H9 (cell line): Measurements from ENCODE around the gene NPHP4. TPM values are rescaled to one million over a fixed set of nuclear protein-coding genes. Genes with fewer than 3 reads are reported as not detected.

Source experiments
- DNase-seq: peaks from one replicate; pipeline ENCODE4 v3.0.0-alpha.2; 2017
- H2AFZ ChIP-seq: one replicate; pipeline ENCODE4 v1.6.1; 2013; ENCODE audit warnings: mild to moderate bottlenecking, low read length, control low read depth, moderate library complexity
- H2AK5ac ChIP-seq: 2 replicates; pipeline ENCODE4 v1.6.1; 2013; ENCODE audit warnings: low read length, control low read depth, mixed read lengths; ENCODE audit not compliant: insufficient read length
- H2BK120ac ChIP-seq: one replicate; pipeline ENCODE4 v1.6.1; 2013; ENCODE audit warnings: low read depth, mild to moderate bottlenecking, low read length, control low read depth, inconsistent platforms; ENCODE audit not compliant: poor library complexity, severe bottlenecking
- H2BK12ac ChIP-seq: 2 replicates; pipeline ENCODE4 v1.6.1; 2013; ENCODE audit warnings: low read length, control low read depth, mixed read lengths, low read depth; ENCODE audit not compliant: insufficient read length
- H2BK15ac ChIP-seq: 2 replicates; pipeline ENCODE4 v1.6.1; 2013; ENCODE audit warnings: low read depth, low read length, control low read depth
- H2BK20ac ChIP-seq: one replicate; pipeline ENCODE4 v1.6.1; 2013; ENCODE audit warnings: low read depth, mild to moderate bottlenecking, low read length, control low read depth, inconsistent platforms; ENCODE audit not compliant: poor library complexity, severe bottlenecking
- H2BK5ac ChIP-seq: 2 replicates; pipeline ENCODE4 v1.6.1; 2013; ENCODE audit warnings: low read length, control low read depth, mixed read lengths; ENCODE audit not compliant: insufficient read length
- H3K14ac ChIP-seq: 2 replicates; pipeline ENCODE4 v1.6.1; 2013; ENCODE audit warnings: low read length, control low read depth; ENCODE audit not compliant: insufficient read depth
- H3K18ac ChIP-seq: 2 replicates; pipeline ENCODE4 v1.6.1; 2013; ENCODE audit warnings: low read depth, mild to moderate bottlenecking, mixed read lengths, low read length, control low read depth; ENCODE audit not compliant: insufficient read length
- H3K23ac ChIP-seq: 2 replicates; pipeline ENCODE4 v1.6.1; 2013; ENCODE audit warnings: low read length, control low read depth, mixed read lengths, low read depth; ENCODE audit not compliant: insufficient read length
- H3K23me2 ChIP-seq: 2 replicates; pipeline ENCODE4 v1.6.1; 2013; ENCODE audit warnings: low read depth, mild to moderate bottlenecking, mixed read lengths, low read length, control low read depth; ENCODE audit not compliant: insufficient read length, poor library complexity, severe bottlenecking
- H3K27ac ChIP-seq: 2 replicates; pipeline ENCODE4 v1.5.1; 2013; ENCODE audit warnings: low read length, control low read depth, mixed read lengths, low read depth; ENCODE audit not compliant: insufficient read length
- H3K27me3 ChIP-seq: 2 replicates; pipeline ENCODE4 v1.6.1; 2013; ENCODE audit warnings: low read length, control low read depth, inconsistent platforms; ENCODE audit not compliant: insufficient read depth
- H3K4ac ChIP-seq: 2 replicates; pipeline ENCODE4 v1.6.1; 2013; ENCODE audit warnings: low read depth, mild to moderate bottlenecking, control low read depth, inconsistent platforms, low read length, moderate library complexity
- H3K4me1 ChIP-seq: 2 replicates; pipeline ENCODE4 v1.6.1; 2013; ENCODE audit warnings: low read length, control low read depth, inconsistent platforms; ENCODE audit not compliant: insufficient read depth
- H3K4me2 ChIP-seq: 2 replicates; pipeline ENCODE4 v1.6.1; 2013; ENCODE audit warnings: low read length, control low read depth, mixed read lengths; ENCODE audit not compliant: insufficient read length, insufficient read depth
- H3K56ac ChIP-seq: 2 replicates; pipeline ENCODE4 v1.6.1; 2013; ENCODE audit warnings: low read depth, mild to moderate bottlenecking, mixed read lengths, low read length, control low read depth; ENCODE audit not compliant: insufficient read length
- H3K79me1 ChIP-seq: 2 replicates; pipeline ENCODE4 v1.6.1; 2013; ENCODE audit warnings: low read depth, mild to moderate bottlenecking, moderate library complexity, low read length, control low read depth, inconsistent platforms; ENCODE audit not compliant: insufficient read depth, poor library complexity, severe bottlenecking
- H3K79me2 ChIP-seq: 2 replicates; pipeline ENCODE4 v1.6.1; 2013; ENCODE audit warnings: low read length, control low read depth, inconsistent platforms; ENCODE audit not compliant: insufficient read depth
- H3K9ac ChIP-seq: 2 replicates; pipeline ENCODE4 v1.6.1; 2013; ENCODE audit warnings: low read length, control low read depth, mixed read lengths; ENCODE audit not compliant: insufficient read length; ENCODE audit errors: extremely low read depth
- H3K9me3 ChIP-seq: one replicate; pipeline ENCODE4 v1.6.1; 2013; ENCODE audit warnings: low read depth, low read length, inconsistent platforms; ENCODE audit not compliant: control insufficient read depth
- H3T11ph ChIP-seq: one replicate; pipeline ENCODE4 v1.6.1; 2013; ENCODE audit warnings: mild to moderate bottlenecking, low read length, control low read depth, inconsistent platforms
- H4K20me1 ChIP-seq: one replicate; pipeline ENCODE4 v1.6.1; 2013; ENCODE audit not compliant: control insufficient read depth, insufficient read length, insufficient read depth
- H4K5ac ChIP-seq: 2 replicates; pipeline ENCODE4 v1.6.1; 2013; ENCODE audit warnings: low read depth, mild to moderate bottlenecking, mixed read lengths, low read length, control low read depth; ENCODE audit not compliant: insufficient read length
- H4K8ac ChIP-seq: replicated peaks from 2 replicates; pipeline ENCODE4 v1.6.1; 2013; ENCODE audit warnings: low read length, control low read depth, mixed read lengths, low read depth; ENCODE audit not compliant: insufficient read length
- H4K91ac ChIP-seq: 2 replicates; pipeline ENCODE4 v1.6.1; 2013; ENCODE audit warnings: low read depth, mild to moderate bottlenecking, moderate library complexity, mixed read lengths, low read length, control low read depth; ENCODE audit not compliant: insufficient read length
- H3K27ac Mint-ChIP-seq, 3 experiments: 2 replicates in 2 of 3; 3 replicates in 1 of 3; pipeline ENCODE4 v1.8.0; 2020 to 2021; ENCODE audit warnings: mixed read lengths in 3 of 3, mild to moderate bottlenecking in 1 of 3, moderate library complexity in 1 of 3
- H3K27me3 Mint-ChIP-seq: 2 replicates; pipeline ENCODE4 v1.8.0; 2021; ENCODE audit warnings: low read depth, mild to moderate bottlenecking, moderate library complexity, mixed read lengths
- H3K36me3 Mint-ChIP-seq, 3 experiments: 2 replicates in 2 of 3; 3 replicates in 1 of 3; pipeline ENCODE4 v1.8.0; 2020 to 2021; ENCODE audit warnings: low read depth in 3 of 3, mixed read lengths in 3 of 3; ENCODE audit not compliant: insufficient read depth in 1 of 3
- H3K4me1 Mint-ChIP-seq, 2 experiments: 2 replicates each; pipeline ENCODE4 v1.8.0; 2020; ENCODE audit warnings: mixed read lengths in 2 of 2
- H3K4me3 Mint-ChIP-seq, 2 experiments: 2 replicates in 1 of 2; 3 replicates in 1 of 2; pipeline ENCODE4 v1.8.0; 2020 to 2021; ENCODE audit warnings: mild to moderate bottlenecking in 2 of 2, mixed read lengths in 2 of 2, moderate library complexity in 1 of 2
- H3K9me3 Mint-ChIP-seq, 2 experiments: 2 replicates in 1 of 2; 3 replicates in 1 of 2; pipeline ENCODE4 v1.8.0; 2020; ENCODE audit warnings: mild to moderate bottlenecking in 2 of 2, mixed read lengths in 2 of 2, moderate library complexity in 1 of 2
- CTCF ChIP-seq: fragments of 200-600 bp; sonication (generic); conservative IDR thresholded peaks from 3 replicates; pipeline ENCODE4 v1.8.0; 2021; ENCODE audit warnings: antibody characterized with exemption, mild to moderate bottlenecking
- WGBS: extraction: QIAGEN DNeasy Blood & Tissue Kit; methylation state at CpG from one replicate; pipeline ENCODE4 v1.1.7; 2013; ENCODE audit warnings: missing lambda C conversion rate, low lambda C conversion rate, mixed read lengths; ENCODE audit not compliant: insufficient read length; ENCODE audit errors: extremely low coverage; 5-methylcytosine and 5-hydroxymethylcytosine counted together
- total RNA-seq: library from RNA; stranded (reverse); gene quantifications from 2 replicates; pipeline ENCODE4 v1.2.1, GENCODE V29; 2021

NPHP4 gene
- total RNA-seq, 1 experiment from 2014 or later = 17.6 TPM

DNA sequence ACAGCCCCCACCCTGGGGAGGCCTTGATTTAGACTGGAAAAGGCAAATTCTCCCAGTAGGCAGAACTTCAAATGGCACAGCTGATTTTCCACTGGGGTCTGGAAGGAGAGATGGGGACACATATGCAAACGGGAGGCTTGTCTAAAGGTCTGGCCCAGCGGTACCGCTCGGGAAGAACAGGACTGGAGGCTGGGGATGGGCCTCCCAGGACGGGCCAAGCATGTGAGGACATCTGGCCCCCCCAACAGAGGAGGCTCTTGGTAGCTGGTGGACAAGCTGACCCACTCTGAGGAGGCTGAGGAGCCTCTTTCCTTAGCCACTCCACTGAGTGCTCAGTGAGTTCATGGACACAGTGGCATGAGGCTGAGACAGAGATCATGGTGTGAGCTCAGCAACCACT is 170.0 kb downstream of the NPHP4 start:
- Histone ChIP-seq H3K23ac (no peak overlapping the region), H3K14ac (no peak overlapping the region), H2AFZ (no peak overlapping the region), H3K27me3 (no peaks in the 10 kb centered on the region), H3K9me3 (no peaks in the 10 kb centered on the region), H3K23me2 (no peaks in the 10 kb centered on the region), H2BK20ac (no peak overlapping the region), H4K5ac (no peak overlapping the region), H3K4me1 (no peaks in the 10 kb centered on the region), H2BK120ac (no peak overlapping the region), H3K18ac (no peak overlapping the region), H3K56ac (no peak overlapping the region), H2BK12ac (no peak overlapping the region), H3K27ac (no peak overlapping the region), H3K4ac (no peak overlapping the region; the same call in 1 of the 2 replicates), H2AK5ac (no peak overlapping the region), H3K79me1 (no peaks in the 10 kb centered on the region), H4K20me1 (no peaks in the 10 kb centered on the region), H3K79me2 (no peaks in the 10 kb centered on the region), H3K9ac (no peak overlapping the region), H3K4me2 (no peak overlapping the region), H2BK5ac (no peak overlapping the region), H2BK15ac (no peak overlapping the region), H4K8ac (no peak overlapping the region), H4K91ac (no peak overlapping the region), H3T11ph (no peak overlapping the region)
- Mint-ChIP-seq H3K27ac (no peak overlapping the region), H3K27me3 (peaks cover 14% of the 10 kb centered on the region), H3K9me3 (peaks cover 10 to 14% of the 10 kb centered on the region in 2 experiments; a peak in 4 of 5 replicates), H3K4me1 (peaks cover 15 to 16% of the 10 kb centered on the region in 2 experiments), H3K36me3 (peaks cover 4 to 9% (median 6%) of the 10 kb centered on the region in 3 experiments; a peak in 5 of 7 replicates), H3K4me3 (no peak overlapping the region)
- WGBS = no CpG with 5 or more reads among the region's 5 CpGs
- no peak for TF ChIP-seq CTCF
- DNase-seq = no peak
